Activated CD8-positive, alpha-beta T cell treated with anti-CD3 and anti-CD28 coated beads for 36 hours (primary cell): ENCODE measurements around the gene PITPNB. TPM values are rescaled to one million over a fixed set of nuclear protein-coding genes. Genes with fewer than 3 reads are reported as not detected.

Experiments
- ATAC-seq: fragments of 200-7000 bp; cut with Tn5 transposase; one replicate; pipeline ENCODE4 v1.10.0; 2021; ENCODE audit warnings: mild to moderate bottlenecking, moderate library complexity
- CTCF ChIA-PET: fragments of 350-600 bp; sonication (Branson Sonifier 250); formaldehyde crosslinking; loops from one replicate; lab custom pipeline; 2021; ENCODE audit warnings: antibody characterized with exemption; lab: Charles Lee
- POLR2A ChIA-PET: fragments of 350-600 bp; sonication (Branson Sonifier 250); formaldehyde crosslinking; loops from one replicate; lab custom pipeline; 2021; ENCODE audit warnings: antibody characterized with exemption; lab: Charles Lee
- DNase-seq: peaks from one replicate; pipeline ENCODE4 v3.0.0-alpha.2; 2020
- H3K27ac Mint-ChIP-seq: one replicate; pipeline ENCODE4 v1.8.0; 2021; ENCODE audit warnings: mild to moderate bottlenecking, mixed read lengths
- H3K27me3 Mint-ChIP-seq: one replicate; pipeline ENCODE4 v1.8.0; 2021; ENCODE audit warnings: mixed read lengths
- H3K36me3 Mint-ChIP-seq: one replicate; pipeline ENCODE4 v1.8.0; 2021; ENCODE audit warnings: low read depth, mixed read lengths
- H3K4me1 Mint-ChIP-seq: one replicate; pipeline ENCODE4 v1.8.0; 2021; ENCODE audit warnings: low read depth, mixed read lengths
- H3K4me3 Mint-ChIP-seq: one replicate; pipeline ENCODE4 v1.8.0; 2021; ENCODE audit warnings: mild to moderate bottlenecking, moderate library complexity, mixed read lengths
- H3K9me3 Mint-ChIP-seq: one replicate; pipeline ENCODE4 v1.8.0; 2021; ENCODE audit warnings: mixed read lengths
- CTCF ChIP-seq: fragments of 200-600 bp; IDR thresholded peaks from one replicate; pipeline ENCODE4 v1.8.0; 2022; ENCODE audit warnings: antibody characterized with exemption, mild to moderate bottlenecking
- intact Hi-C: fragments of 100-400 bp; cut with micrococcal nuclease; formaldehyde crosslinking; loops from one replicate; pipeline ENCODE4 v1.10.0; 2022
- total RNA-seq, 2 experiments: library from RNA; stranded (reverse); gene quantifications; one replicate each; pipeline ENCODE4 v1.2.3, GENCODE V29; 2021

The PITPNB gene
- total RNA-seq, 2 experiments from 2014 or later = 87.7 to 89.1 TPM

GRCh38 chr22:27858626-27859025 lies 60.4 kb downstream of the PITPNB start:
- CTCF ChIA-PET = no interaction called here
- TF ChIP-seq CTCF = no peak
- no peak overlapping the region for H3K4me3 Mint-ChIP-seq
- H3K4me1 Mint-ChIP-seq = peaks cover 4% of the 10 kb centered on the region
- intact Hi-C loops = no loop called here
- no peak overlapping the region for H3K27ac Mint-ChIP-seq
- ATAC-seq = no peak
- no peak for DNase-seq
- H3K27me3 Mint-ChIP-seq = no peaks in the 10 kb centered on the region
- no peaks in the 10 kb centered on the region for H3K9me3 Mint-ChIP-seq
- POLR2A ChIA-PET = no interaction called here
- H3K36me3 Mint-ChIP-seq = peaks cover 57% of the 10 kb centered on the region

GRCh38 chr22:27857443-27857842 lies 61.6 kb downstream of the PITPNB start:
- peaks cover 4% of the 10 kb centered on the region for H3K4me1 Mint-ChIP-seq
- H3K9me3 Mint-ChIP-seq = no peaks in the 10 kb centered on the region
- no peak overlapping the region for H3K27ac Mint-ChIP-seq
- ChIA-PET CTCF (no interaction called here), POLR2A (no interaction called here)
- H3K27me3 Mint-ChIP-seq = no peaks in the 10 kb centered on the region
- TF ChIP-seq CTCF = no peak
- intact Hi-C loops = no loop called here
- DNase-seq = no peak
- H3K4me3 Mint-ChIP-seq = no peak overlapping the region
- ATAC-seq = no peak
- H3K36me3 Mint-ChIP-seq = peaks cover 64% of the 10 kb centered on the region

GRCh38 chr22:27856386-27856785 lies 62.7 kb downstream of the PITPNB start:
- peaks cover 62% of the 10 kb centered on the region for H3K36me3 Mint-ChIP-seq
- intact Hi-C loops = no loop called here
- peaks cover 4% of the 10 kb centered on the region for H3K4me1 Mint-ChIP-seq
- no peaks in the 10 kb centered on the region for H3K9me3 Mint-ChIP-seq
- DNase-seq = no peak
- no peak for ATAC-seq
- no peak overlapping the region for H3K4me3 Mint-ChIP-seq
- H3K27me3 Mint-ChIP-seq = no peaks in the 10 kb centered on the region
- ChIA-PET CTCF (no interaction called here), POLR2A (interaction anchor here (0.7 kb wide), 1 partner anchor 12 kb away, joined by 3 read pairs; no protein-coding TSS in a partner anchor)
- no peak overlapping the region for H3K27ac Mint-ChIP-seq
- no peak for TF ChIP-seq CTCF

- H3K27ac Mint-ChIP-seq = no peak overlapping the region
- no peak for TF ChIP-seq CTCF
- ATAC-seq (peak; percentile 20), DNase-seq (no peak)
- peaks cover 71% of the 10 kb centered on the region for H3K36me3 Mint-ChIP-seq
- intact Hi-C loops = no loop called here
- no peaks in the 10 kb centered on the region for H3K9me3 Mint-ChIP-seq
- peaks cover 2% of the 10 kb centered on the region for H3K4me1 Mint-ChIP-seq
- H3K4me3 Mint-ChIP-seq = no peak overlapping the region
- ChIA-PET POLR2A (no interaction called here), CTCF (interaction anchor here (0.6 kb wide), 1 partner anchor 442 kb away, joined by 3 read pairs; no protein-coding TSS in a partner anchor)
- no peaks in the 10 kb centered on the region for H3K27me3 Mint-ChIP-seq
Observed at GRCh38 chr22:27853424-27853823, 65.6 kb downstream of the PITPNB start.

- H3K9me3 Mint-ChIP-seq = no peaks in the 10 kb centered on the region
- POLR2A ChIA-PET = interaction anchor here (0.8 kb wide), 1 partner anchor 39 kb away, joined by 4 read pairs; no protein-coding TSS in a partner anchor
- CTCF ChIA-PET = no interaction called here
- peaks cover 2% of the 10 kb centered on the region for H3K4me1 Mint-ChIP-seq
- ATAC-seq (no peak), DNase-seq (no peak)
- no peak overlapping the region for H3K4me3 Mint-ChIP-seq
- H3K27ac Mint-ChIP-seq = no peak overlapping the region
- no peaks in the 10 kb centered on the region for H3K27me3 Mint-ChIP-seq
- peaks cover 67% of the 10 kb centered on the region for H3K36me3 Mint-ChIP-seq
- TF ChIP-seq CTCF = no peak
- intact Hi-C loops = no loop called here
Observed at GRCh38 chr22:27851974-27852746, 66.9 kb downstream of the PITPNB start.
